ENCODE data around the gene RBM8A.
"Not testable (repeated sequence)": the region's sequence is repeated elsewhere in the genome, so short reads cannot be mapped to it uniquely, and the experiment has no call there.

DNA sequence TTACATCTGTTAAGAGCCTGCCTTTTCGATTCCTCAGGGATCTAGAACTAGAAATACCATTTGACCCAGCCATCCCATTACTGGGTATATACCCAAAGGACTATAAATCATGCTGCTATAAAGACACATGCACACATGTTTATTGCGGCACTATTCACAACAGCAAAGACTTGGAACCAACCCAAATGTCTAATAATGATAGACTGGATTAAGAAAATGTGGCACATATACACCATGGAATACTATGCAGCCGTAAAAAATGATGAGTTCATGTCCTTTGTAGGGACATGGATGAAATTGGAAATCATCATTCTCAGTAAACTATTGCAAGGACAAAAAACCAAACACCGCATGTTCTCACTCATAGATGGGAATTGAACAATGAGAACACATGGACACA lies 7.0 kb downstream of the RBM8A start:
- not testable (repeated sequence) for TF ChIP-seq HNF4G (IDR thresholded peaks at IDR 0.05); RXRA (IDR thresholded peaks at IDR 0.05); SP1 (IDR thresholded peaks at IDR 0.05); GABPA (IDR thresholded peaks at IDR 0.05 in 1 of 2, conservative IDR thresholded peaks at IDR 0.05 in 1 of 2); YY1 (IDR thresholded peaks at IDR 0.05); TAF1 (conservative IDR thresholded peaks at IDR 0.05); HNF4A (conservative IDR thresholded peaks at IDR 0.05); JUND (IDR thresholded peaks at IDR 0.05)
- TF ChIP-seq, protein P1, sequence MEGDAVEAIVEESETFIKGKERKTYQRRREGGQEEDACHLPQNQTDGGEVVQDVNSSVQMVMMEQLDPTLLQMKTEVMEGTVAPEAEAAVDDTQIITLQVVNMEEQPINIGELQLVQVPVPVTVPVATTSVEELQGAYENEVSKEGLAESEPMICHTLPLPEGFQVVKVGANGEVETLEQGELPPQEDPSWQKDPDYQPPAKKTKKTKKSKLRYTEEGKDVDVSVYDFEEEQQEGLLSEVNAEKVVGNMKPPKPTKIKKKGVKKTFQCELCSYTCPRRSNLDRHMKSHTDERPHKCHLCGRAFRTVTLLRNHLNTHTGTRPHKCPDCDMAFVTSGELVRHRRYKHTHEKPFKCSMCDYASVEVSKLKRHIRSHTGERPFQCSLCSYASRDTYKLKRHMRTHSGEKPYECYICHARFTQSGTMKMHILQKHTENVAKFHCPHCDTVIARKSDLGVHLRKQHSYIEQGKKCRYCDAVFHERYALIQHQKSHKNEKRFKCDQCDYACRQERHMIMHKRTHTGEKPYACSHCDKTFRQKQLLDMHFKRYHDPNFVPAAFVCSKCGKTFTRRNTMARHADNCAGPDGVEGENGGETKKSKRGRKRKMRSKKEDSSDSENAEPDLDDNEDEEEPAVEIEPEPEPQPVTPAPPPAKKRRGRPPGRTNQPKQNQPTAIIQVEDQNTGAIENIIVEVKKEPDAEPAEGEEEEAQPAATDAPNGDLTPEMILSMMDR (IDR thresholded peaks at IDR 0.05; ENCODE audit: low read depth, low read length, missing input control), result not testable (repeated sequence)
- TF ChIP-seq, protein P2, sequence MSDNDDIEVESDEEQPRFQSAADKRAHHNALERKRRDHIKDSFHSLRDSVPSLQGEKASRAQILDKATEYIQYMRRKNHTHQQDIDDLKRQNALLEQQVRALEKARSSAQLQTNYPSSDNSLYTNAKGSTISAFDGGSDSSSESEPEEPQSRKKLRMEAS (IDR thresholded peaks at IDR 0.05), result not testable (repeated sequence)
- TF ChIP-seq, protein P3, sequence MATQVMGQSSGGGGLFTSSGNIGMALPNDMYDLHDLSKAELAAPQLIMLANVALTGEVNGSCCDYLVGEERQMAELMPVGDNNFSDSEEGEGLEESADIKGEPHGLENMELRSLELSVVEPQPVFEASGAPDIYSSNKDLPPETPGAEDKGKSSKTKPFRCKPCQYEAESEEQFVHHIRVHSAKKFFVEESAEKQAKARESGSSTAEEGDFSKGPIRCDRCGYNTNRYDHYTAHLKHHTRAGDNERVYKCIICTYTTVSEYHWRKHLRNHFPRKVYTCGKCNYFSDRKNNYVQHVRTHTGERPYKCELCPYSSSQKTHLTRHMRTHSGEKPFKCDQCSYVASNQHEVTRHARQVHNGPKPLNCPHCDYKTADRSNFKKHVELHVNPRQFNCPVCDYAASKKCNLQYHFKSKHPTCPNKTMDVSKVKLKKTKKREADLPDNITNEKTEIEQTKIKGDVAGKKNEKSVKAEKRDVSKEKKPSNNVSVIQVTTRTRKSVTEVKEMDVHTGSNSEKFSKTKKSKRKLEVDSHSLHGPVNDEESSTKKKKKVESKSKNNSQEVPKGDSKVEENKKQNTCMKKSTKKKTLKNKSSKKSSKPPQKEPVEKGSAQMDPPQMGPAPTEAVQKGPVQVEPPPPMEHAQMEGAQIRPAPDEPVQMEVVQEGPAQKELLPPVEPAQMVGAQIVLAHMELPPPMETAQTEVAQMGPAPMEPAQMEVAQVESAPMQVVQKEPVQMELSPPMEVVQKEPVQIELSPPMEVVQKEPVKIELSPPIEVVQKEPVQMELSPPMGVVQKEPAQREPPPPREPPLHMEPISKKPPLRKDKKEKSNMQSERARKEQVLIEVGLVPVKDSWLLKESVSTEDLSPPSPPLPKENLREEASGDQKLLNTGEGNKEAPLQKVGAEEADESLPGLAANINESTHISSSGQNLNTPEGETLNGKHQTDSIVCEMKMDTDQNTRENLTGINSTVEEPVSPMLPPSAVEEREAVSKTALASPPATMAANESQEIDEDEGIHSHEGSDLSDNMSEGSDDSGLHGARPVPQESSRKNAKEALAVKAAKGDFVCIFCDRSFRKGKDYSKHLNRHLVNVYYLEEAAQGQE (IDR thresholded peaks at IDR 0.05), result not testable (repeated sequence)
- TF ChIP-seq, protein P4, sequence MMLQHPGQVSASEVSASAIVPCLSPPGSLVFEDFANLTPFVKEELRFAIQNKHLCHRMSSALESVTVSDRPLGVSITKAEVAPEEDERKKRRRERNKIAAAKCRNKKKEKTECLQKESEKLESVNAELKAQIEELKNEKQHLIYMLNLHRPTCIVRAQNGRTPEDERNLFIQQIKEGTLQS (IDR thresholded peaks at IDR 0.05), result not testable (repeated sequence)
- TF ChIP-seq, protein P5, sequence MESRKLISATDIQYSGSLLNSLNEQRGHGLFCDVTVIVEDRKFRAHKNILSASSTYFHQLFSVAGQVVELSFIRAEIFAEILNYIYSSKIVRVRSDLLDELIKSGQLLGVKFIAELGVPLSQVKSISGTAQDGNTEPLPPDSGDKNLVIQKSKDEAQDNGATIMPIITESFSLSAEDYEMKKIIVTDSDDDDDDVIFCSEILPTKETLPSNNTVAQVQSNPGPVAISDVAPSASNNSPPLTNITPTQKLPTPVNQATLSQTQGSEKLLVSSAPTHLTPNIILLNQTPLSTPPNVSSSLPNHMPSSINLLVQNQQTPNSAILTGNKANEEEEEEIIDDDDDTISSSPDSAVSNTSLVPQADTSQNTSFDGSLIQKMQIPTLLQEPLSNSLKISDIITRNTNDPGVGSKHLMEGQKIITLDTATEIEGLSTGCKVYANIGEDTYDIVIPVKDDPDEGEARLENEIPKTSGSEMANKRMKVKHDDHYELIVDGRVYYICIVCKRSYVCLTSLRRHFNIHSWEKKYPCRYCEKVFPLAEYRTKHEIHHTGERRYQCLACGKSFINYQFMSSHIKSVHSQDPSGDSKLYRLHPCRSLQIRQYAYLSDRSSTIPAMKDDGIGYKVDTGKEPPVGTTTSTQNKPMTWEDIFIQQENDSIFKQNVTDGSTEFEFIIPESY (IDR thresholded peaks at IDR 0.05), result not testable (repeated sequence)
